Liver (tissue), 3 donors: ENCODE data around the gene DOK5.

Experiments
- ATF3 ChIP-seq: IDR thresholded peaks from 2 replicates; pipeline ENCODE4 v1.6.1; 2016; ENCODE audit warnings: antibody characterized with exemption
- FOXA1 ChIP-seq: IDR thresholded peaks from 2 replicates; pipeline ENCODE4 v1.6.1; 2016; ENCODE audit warnings: antibody characterized with exemption
- GABPA ChIP-seq, 2 donors: IDR thresholded peaks in 1 of 2; conservative IDR thresholded peaks in 1 of 2; 2 replicates each; pipeline ENCODE4 v1.6.1; 2016; ENCODE audit warnings: antibody characterized with exemption in 2 of 2, mild to moderate bottlenecking in 1 of 2, moderate library complexity in 1 of 2
- HNF4G ChIP-seq: IDR thresholded peaks from 2 replicates; pipeline ENCODE4 v1.6.1; 2016; ENCODE audit warnings: antibody characterized with exemption
- JUND ChIP-seq, 2 donors: IDR thresholded peaks; 2 replicates each; pipeline ENCODE4 v1.6.1; 2016; ENCODE audit warnings: antibody characterized with exemption in 2 of 2
- NR2F2 ChIP-seq: IDR thresholded peaks from 2 replicates; pipeline ENCODE4 v1.6.1; 2016; ENCODE audit warnings: antibody characterized with exemption
- RAD21 ChIP-seq, 2 donors: IDR thresholded peaks; 2 replicates each; pipeline ENCODE4 v1.6.1; 2016; ENCODE audit warnings: antibody characterized with exemption in 2 of 2, mild to moderate bottlenecking in 2 of 2
- SP1 ChIP-seq: IDR thresholded peaks from 2 replicates; pipeline ENCODE4 v1.6.1; 2018; ENCODE audit warnings: antibody characterized with exemption, mild to moderate bottlenecking
- TAF1 ChIP-seq: conservative IDR thresholded peaks from 2 replicates; pipeline ENCODE4 v1.6.1; 2016; ENCODE audit warnings: antibody characterized with exemption, mild to moderate bottlenecking
- YY1 ChIP-seq: IDR thresholded peaks from 2 replicates; pipeline ENCODE4 v1.6.1; 2016; ENCODE audit warnings: antibody characterized with exemption, mild to moderate bottlenecking
- TF ChIP-seq, protein P1 (sequence below): fragments of 150-350 bp; IDR thresholded peaks from 2 replicates; pipeline ENCODE4 v1.5.1; 2017; ENCODE audit warnings: improper control_type of control experiment, low read depth, low read length; ENCODE audit not compliant: missing input control
- TF ChIP-seq, protein P2 (sequence below): IDR thresholded peaks from 2 replicates; pipeline ENCODE4 v1.6.1; 2016; ENCODE audit warnings: antibody characterized with exemption, mild to moderate bottlenecking
- TF ChIP-seq, protein P3 (sequence below): IDR thresholded peaks from 2 replicates; pipeline ENCODE4 v1.6.1; 2016; ENCODE audit warnings: antibody characterized with exemption
- TF ChIP-seq, protein P4 (sequence below): IDR thresholded peaks from 2 replicates; pipeline ENCODE4 v1.6.1; 2016; ENCODE audit warnings: antibody characterized with exemption
- donor health status: healthy.
- donor health status: healthy.

DNA sequence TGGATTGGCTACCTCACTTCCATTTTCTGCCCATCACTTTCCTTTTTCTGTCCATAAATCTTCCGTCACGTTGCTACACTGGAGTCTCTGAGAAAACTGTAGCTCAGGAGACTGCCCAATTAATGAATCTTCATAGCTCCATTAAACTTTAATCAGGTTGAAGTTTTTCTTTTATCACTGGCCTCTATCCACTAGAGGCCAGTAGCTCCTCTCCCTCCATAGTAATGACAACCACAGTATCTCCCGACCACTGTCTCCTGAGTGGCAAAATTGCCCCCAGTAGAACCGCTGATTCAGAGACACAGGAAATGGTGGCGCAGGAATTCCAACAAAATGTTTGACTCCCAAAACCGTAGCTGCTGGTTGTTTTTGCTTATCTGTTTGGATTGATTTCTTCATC lies 18.4 kb upstream of the DOK5 start:
- TF ChIP-seq GABPA (IDR thresholded peaks at IDR 0.05 in 1 of 2, conservative IDR thresholded peaks at IDR 0.05 in 1 of 2) (no peak), SP1 (no peak), TAF1 (no peak), YY1 (no peak), RAD21 (IDR thresholded peaks at IDR 0.05) (no peak), FOXA1 (no peak), ATF3 (no peak), JUND (IDR thresholded peaks at IDR 0.05) (no peak), NR2F2 (no peak), HNF4G (no peak)
- TF ChIP-seq, protein P1, sequence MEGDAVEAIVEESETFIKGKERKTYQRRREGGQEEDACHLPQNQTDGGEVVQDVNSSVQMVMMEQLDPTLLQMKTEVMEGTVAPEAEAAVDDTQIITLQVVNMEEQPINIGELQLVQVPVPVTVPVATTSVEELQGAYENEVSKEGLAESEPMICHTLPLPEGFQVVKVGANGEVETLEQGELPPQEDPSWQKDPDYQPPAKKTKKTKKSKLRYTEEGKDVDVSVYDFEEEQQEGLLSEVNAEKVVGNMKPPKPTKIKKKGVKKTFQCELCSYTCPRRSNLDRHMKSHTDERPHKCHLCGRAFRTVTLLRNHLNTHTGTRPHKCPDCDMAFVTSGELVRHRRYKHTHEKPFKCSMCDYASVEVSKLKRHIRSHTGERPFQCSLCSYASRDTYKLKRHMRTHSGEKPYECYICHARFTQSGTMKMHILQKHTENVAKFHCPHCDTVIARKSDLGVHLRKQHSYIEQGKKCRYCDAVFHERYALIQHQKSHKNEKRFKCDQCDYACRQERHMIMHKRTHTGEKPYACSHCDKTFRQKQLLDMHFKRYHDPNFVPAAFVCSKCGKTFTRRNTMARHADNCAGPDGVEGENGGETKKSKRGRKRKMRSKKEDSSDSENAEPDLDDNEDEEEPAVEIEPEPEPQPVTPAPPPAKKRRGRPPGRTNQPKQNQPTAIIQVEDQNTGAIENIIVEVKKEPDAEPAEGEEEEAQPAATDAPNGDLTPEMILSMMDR = no peak
- TF ChIP-seq, protein P2, sequence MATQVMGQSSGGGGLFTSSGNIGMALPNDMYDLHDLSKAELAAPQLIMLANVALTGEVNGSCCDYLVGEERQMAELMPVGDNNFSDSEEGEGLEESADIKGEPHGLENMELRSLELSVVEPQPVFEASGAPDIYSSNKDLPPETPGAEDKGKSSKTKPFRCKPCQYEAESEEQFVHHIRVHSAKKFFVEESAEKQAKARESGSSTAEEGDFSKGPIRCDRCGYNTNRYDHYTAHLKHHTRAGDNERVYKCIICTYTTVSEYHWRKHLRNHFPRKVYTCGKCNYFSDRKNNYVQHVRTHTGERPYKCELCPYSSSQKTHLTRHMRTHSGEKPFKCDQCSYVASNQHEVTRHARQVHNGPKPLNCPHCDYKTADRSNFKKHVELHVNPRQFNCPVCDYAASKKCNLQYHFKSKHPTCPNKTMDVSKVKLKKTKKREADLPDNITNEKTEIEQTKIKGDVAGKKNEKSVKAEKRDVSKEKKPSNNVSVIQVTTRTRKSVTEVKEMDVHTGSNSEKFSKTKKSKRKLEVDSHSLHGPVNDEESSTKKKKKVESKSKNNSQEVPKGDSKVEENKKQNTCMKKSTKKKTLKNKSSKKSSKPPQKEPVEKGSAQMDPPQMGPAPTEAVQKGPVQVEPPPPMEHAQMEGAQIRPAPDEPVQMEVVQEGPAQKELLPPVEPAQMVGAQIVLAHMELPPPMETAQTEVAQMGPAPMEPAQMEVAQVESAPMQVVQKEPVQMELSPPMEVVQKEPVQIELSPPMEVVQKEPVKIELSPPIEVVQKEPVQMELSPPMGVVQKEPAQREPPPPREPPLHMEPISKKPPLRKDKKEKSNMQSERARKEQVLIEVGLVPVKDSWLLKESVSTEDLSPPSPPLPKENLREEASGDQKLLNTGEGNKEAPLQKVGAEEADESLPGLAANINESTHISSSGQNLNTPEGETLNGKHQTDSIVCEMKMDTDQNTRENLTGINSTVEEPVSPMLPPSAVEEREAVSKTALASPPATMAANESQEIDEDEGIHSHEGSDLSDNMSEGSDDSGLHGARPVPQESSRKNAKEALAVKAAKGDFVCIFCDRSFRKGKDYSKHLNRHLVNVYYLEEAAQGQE = no peak
- TF ChIP-seq, protein P3, sequence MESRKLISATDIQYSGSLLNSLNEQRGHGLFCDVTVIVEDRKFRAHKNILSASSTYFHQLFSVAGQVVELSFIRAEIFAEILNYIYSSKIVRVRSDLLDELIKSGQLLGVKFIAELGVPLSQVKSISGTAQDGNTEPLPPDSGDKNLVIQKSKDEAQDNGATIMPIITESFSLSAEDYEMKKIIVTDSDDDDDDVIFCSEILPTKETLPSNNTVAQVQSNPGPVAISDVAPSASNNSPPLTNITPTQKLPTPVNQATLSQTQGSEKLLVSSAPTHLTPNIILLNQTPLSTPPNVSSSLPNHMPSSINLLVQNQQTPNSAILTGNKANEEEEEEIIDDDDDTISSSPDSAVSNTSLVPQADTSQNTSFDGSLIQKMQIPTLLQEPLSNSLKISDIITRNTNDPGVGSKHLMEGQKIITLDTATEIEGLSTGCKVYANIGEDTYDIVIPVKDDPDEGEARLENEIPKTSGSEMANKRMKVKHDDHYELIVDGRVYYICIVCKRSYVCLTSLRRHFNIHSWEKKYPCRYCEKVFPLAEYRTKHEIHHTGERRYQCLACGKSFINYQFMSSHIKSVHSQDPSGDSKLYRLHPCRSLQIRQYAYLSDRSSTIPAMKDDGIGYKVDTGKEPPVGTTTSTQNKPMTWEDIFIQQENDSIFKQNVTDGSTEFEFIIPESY = no peak
- TF ChIP-seq, protein P4, sequence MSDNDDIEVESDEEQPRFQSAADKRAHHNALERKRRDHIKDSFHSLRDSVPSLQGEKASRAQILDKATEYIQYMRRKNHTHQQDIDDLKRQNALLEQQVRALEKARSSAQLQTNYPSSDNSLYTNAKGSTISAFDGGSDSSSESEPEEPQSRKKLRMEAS = no peak
